Type B pancreatic cell (in vitro differentiated cells): ENCODE results near the gene MMP15. TPM values are rescaled to one million over a fixed set of nuclear protein-coding genes. Genes with fewer than 3 reads are reported as not detected.
"Not testable (repeated sequence)": the region's sequence is repeated elsewhere in the genome, so short reads cannot be mapped to it uniquely, and the experiment has no call there.

Experiments used
- DNase-seq: peaks from one replicate; pipeline ENCODE4 v3.0.0; 2021; ENCODE audit warnings: mixed read lengths; ENCODE audit not compliant: unreplicated experiment; ENCODE audit errors: extremely low spot score
- H3K27ac Mint-ChIP-seq: 2 replicates; pipeline ENCODE4 v1.8.0; 2021; ENCODE audit warnings: mild to moderate bottlenecking, mixed read lengths
- H3K27me3 Mint-ChIP-seq: 2 replicates; pipeline ENCODE4 v1.8.0; 2021; ENCODE audit warnings: mixed read lengths
- H3K36me3 Mint-ChIP-seq: 2 replicates; pipeline ENCODE4 v1.8.0; 2021; ENCODE audit warnings: mixed read lengths
- H3K4me1 Mint-ChIP-seq: one replicate; pipeline ENCODE4 v1.8.0; 2021; ENCODE audit warnings: mixed read lengths; ENCODE audit not compliant: unreplicated experiment
- H3K4me3 Mint-ChIP-seq: 2 replicates; pipeline ENCODE4 v1.8.0; 2021; ENCODE audit warnings: mild to moderate bottlenecking, mixed read lengths
- H3K9me3 Mint-ChIP-seq: 2 replicates; pipeline ENCODE4 v1.8.0; 2021; ENCODE audit warnings: mixed read lengths
- CTCF ChIP-seq: fragments of 200-600 bp; sonication (generic); conservative IDR thresholded peaks from 2 replicates; pipeline ENCODE4 v1.5.0; 2021; ENCODE audit warnings: antibody characterized with exemption, mild to moderate bottlenecking
- long read RNA-seq: library from polyadenylated mRNA; unstranded; transcript quantifications from one replicate; pipeline ENCODE4 v2.0.0, GENCODE V29; 2020
- total RNA-seq: library from RNA; stranded (reverse); gene quantifications from 2 replicates; pipeline ENCODE4 v1.2.1, GENCODE V29; 2021; ENCODE audit warnings: low replicate concordance

The MMP15 gene
- 33.2 and 46.3 TPM in 2 replicates for total RNA-seq
- long read RNA-seq, partial matches to known transcripts, result 0 of 2 reads
- long read RNA-seq, other reads (novel, unspliced or antisense), result 2 of 2 reads

GRCh38 chr16:58025351-58026138 is at the start of gene MMP15:
Gene MMP15 (plus strand): TSS chr16:58025754. CDS start chr16:58026351, 597 bp downstream.
- Mint-ChIP-seq H3K27me3 (peaks cover 26% of the 10 kb centered on the region), H3K4me3 (peak within 1 kb of the TSS; percentile 92), H3K9me3 (no peaks in the 10 kb centered on the region), H3K4me1 (peaks cover 21% of the 10 kb centered on the region), H3K27ac (peak within 1 kb of the TSS; percentile 94), H3K36me3 (no peaks in the 10 kb centered on the region)
- TF ChIP-seq CTCF, result no peak
- DNase-seq, result peak; percentile 86

- Mint-ChIP-seq H3K27ac (no peak overlapping the region), H3K36me3 (no peaks in the 10 kb centered on the region), H3K4me1 (no peaks in the 10 kb centered on the region), H3K9me3 (no peaks in the 10 kb centered on the region), H3K27me3 (peaks cover 3% of the 10 kb centered on the region), H3K4me3 (no peak overlapping the region)
- no peak for DNase-seq
- TF ChIP-seq CTCF, result no peak
These were observed 49.2 kb upstream of the MMP15 start for GRCh38 chr16:57976331-57976796.

GRCh38 chr16:57977418-57978069 is 48.0 kb upstream of the MMP15 start:
- no peak for DNase-seq
- Mint-ChIP-seq H3K9me3 (no peaks in the 10 kb centered on the region), H3K36me3 (no peaks in the 10 kb centered on the region), H3K27me3 (peaks cover 8% of the 10 kb centered on the region), H3K27ac (no peak overlapping the region), H3K4me1 (no peaks in the 10 kb centered on the region), H3K4me3 (no peak overlapping the region)
- TF ChIP-seq CTCF, result no peak

- H3K27me3 Mint-ChIP-seq, DNase-seq, H3K4me1 Mint-ChIP-seq, H3K27ac Mint-ChIP-seq, H3K36me3 Mint-ChIP-seq, H3K9me3 Mint-ChIP-seq, H3K4me3 Mint-ChIP-seq: not testable (repeated sequence)
These were observed 47.5 kb upstream of the MMP15 start for GRCh38 chr16:57978070-57978465.

GRCh38 chr16:57979006-57979585 is 46.5 kb upstream of the MMP15 start:
- H3K27ac Mint-ChIP-seq, result no peak overlapping the region
- H3K4me3 Mint-ChIP-seq, result no peak overlapping the region

More at GRCh38 chr16:57979006-57979585, 46.5 kb upstream of the MMP15 start:
- DNase-seq, result no peak
- Mint-ChIP-seq H3K9me3 (no peaks in the 10 kb centered on the region), H3K27me3 (peaks cover 5% of the 10 kb centered on the region), H3K36me3 (no peaks in the 10 kb centered on the region), H3K4me1 (no peaks in the 10 kb centered on the region)
- no peak for TF ChIP-seq CTCF
